ENCODE measurements around the gene MIS12.

Gene MIS12

GRCh38 chr17:5467416-5467815, 18.9 kb upstream of the MIS12 start:
- H3K4me3 ChIP-seq (ENCODE audit: insufficient read depth, low read length, poor library complexity, severe bottlenecking): peak overlapping the region; percentile 80
- peaks cover 16% of the 10 kb centered on the region for H3F3A ChIP-seq (ENCODE audit: insufficient read depth)
- no peaks in the 10 kb centered on the region for H3K36me3 ChIP-seq (ENCODE audit: low read length)
- H3K9me3 ChIP-seq (ENCODE audit: insufficient read depth, low read length): no peaks in the 10 kb centered on the region
- H2AFZ ChIP-seq (ENCODE audit: low read depth, low read length, severe bottlenecking): no peak overlapping the region
- no peak for TF ChIP-seq EZH2phosphoT487 (conservative IDR thresholded peaks at IDR 0.05; ENCODE audit: low read length)
- TF ChIP-seq CTCF (IDR thresholded peaks at IDR 0.05; ENCODE audit: insufficient read depth, low read length, poor library complexity, severe bottlenecking): no peak
- peak overlapping the region; percentile 94 for H3K9ac ChIP-seq (ENCODE audit: low read length)
- H4K20me1 ChIP-seq (ENCODE audit: low read depth, low read length): peaks cover 3% of the 10 kb centered on the region; the same call in 1 of the 2 replicates
- H3K79me2 ChIP-seq (ENCODE audit: insufficient read depth, low read length): peaks cover 62% of the 10 kb centered on the region
- peak overlapping the region; percentile 81 for H3K4me2 ChIP-seq (ENCODE audit: low read depth, low read length, poor library complexity, severe bottlenecking)
- peak overlapping the region; percentile 59 for H3K27ac ChIP-seq (ENCODE audit: low read depth, low read length)
- no peaks in the 10 kb centered on the region for H3K27me3 ChIP-seq (ENCODE audit: low read length)
- no peaks in the 10 kb centered on the region for H3K9me2 ChIP-seq (replicated peaks; ENCODE audit: insufficient read depth, low read length)

GRCh38 chr17:5468075-5468473, 18.3 kb upstream of the MIS12 start:
- Histone ChIP-seq H4K20me1 (ENCODE audit: low read depth, low read length) (peaks cover 3% of the 10 kb centered on the region; the same call in 1 of the 2 replicates), H3K4me3 (ENCODE audit: insufficient read depth, low read length, poor library complexity, severe bottlenecking) (peak overlapping the region; percentile 80), H3K9me2 (replicated peaks; ENCODE audit: insufficient read depth, low read length) (no peaks in the 10 kb centered on the region), H3F3A (ENCODE audit: insufficient read depth) (peaks cover 22% of the 10 kb centered on the region), H2AFZ (ENCODE audit: low read depth, low read length, severe bottlenecking) (peak overlapping the region; percentile 38), H3K4me2 (ENCODE audit: low read depth, low read length, poor library complexity, severe bottlenecking) (peak overlapping the region; percentile 81), H3K9ac (ENCODE audit: low read length) (peak overlapping the region; percentile 94), H3K27me3 (ENCODE audit: low read length) (no peaks in the 10 kb centered on the region), H3K27ac (ENCODE audit: low read depth, low read length) (peak overlapping the region; percentile 59), H3K79me2 (ENCODE audit: insufficient read depth, low read length) (peaks cover 55% of the 10 kb centered on the region), H3K9me3 (ENCODE audit: insufficient read depth, low read length) (no peaks in the 10 kb centered on the region), H3K36me3 (ENCODE audit: low read length) (peaks cover 4% of the 10 kb centered on the region; the same call in 1 of the 2 replicates)
- no peak for TF ChIP-seq CTCF (IDR thresholded peaks at IDR 0.05; ENCODE audit: insufficient read depth, low read length, poor library complexity, severe bottlenecking)
- TF ChIP-seq EZH2phosphoT487 (conservative IDR thresholded peaks at IDR 0.05; ENCODE audit: low read length): no peak

GRCh38 chr17:5472511-5472910, 13.9 kb upstream of the MIS12 start:
- Histone ChIP-seq H3K4me2 (ENCODE audit: low read depth, low read length, poor library complexity, severe bottlenecking) (no peak overlapping the region), H3K9ac (ENCODE audit: low read length) (no peak overlapping the region)

More at GRCh38 chr17:5472511-5472910, 13.9 kb upstream of the MIS12 start:
- Histone ChIP-seq H3K9me3 (ENCODE audit: insufficient read depth, low read length) (no peaks in the 10 kb centered on the region), H3K4me3 (ENCODE audit: insufficient read depth, low read length, poor library complexity, severe bottlenecking) (no peak overlapping the region), H3F3A (ENCODE audit: insufficient read depth) (peaks cover 23% of the 10 kb centered on the region), H4K20me1 (ENCODE audit: low read depth, low read length) (no peaks in the 10 kb centered on the region), H3K79me2 (ENCODE audit: insufficient read depth, low read length) (peaks cover 11% of the 10 kb centered on the region), H3K9me2 (replicated peaks; ENCODE audit: insufficient read depth, low read length) (no peaks in the 10 kb centered on the region), H3K36me3 (ENCODE audit: low read length) (peaks cover 19% of the 10 kb centered on the region), H2AFZ (ENCODE audit: low read depth, low read length, severe bottlenecking) (no peak overlapping the region), H3K27me3 (ENCODE audit: low read length) (no peaks in the 10 kb centered on the region), H3K27ac (ENCODE audit: low read depth, low read length) (no peak overlapping the region)
- no peak for TF ChIP-seq CTCF (IDR thresholded peaks at IDR 0.05; ENCODE audit: insufficient read depth, low read length, poor library complexity, severe bottlenecking)
- TF ChIP-seq EZH2phosphoT487 (conservative IDR thresholded peaks at IDR 0.05; ENCODE audit: low read length): no peak

All from SU-DHL-6 (cell line).